HEK293 (cell line): ENCODE results near the gene SLC35A4.

Experiments
- CTCF ChIA-PET: fragments of 350-600 bp; formaldehyde crosslinking; extraction: SDS; loops from one replicate; lab custom pipeline; 2021; ENCODE audit warnings: antibody characterized with exemption; lab: Yijun Ruan, JAX
- POLR2A ChIA-PET: fragments of 300-600 bp; formaldehyde crosslinking; extraction: SDS; loops from one replicate; lab custom pipeline; 2020; ENCODE audit warnings: antibody characterized with exemption, inconsistent platforms; lab: Yijun Ruan, JAX
- H3K27ac ChIP-seq: fragments of 200-500 bp; sonication (Bioruptor generic); 2 replicates; pipeline ENCODE4 v1.5.1; 2014; ENCODE audit warnings: low read depth, low read length, control low read depth, inconsistent platforms; ENCODE audit errors: extremely low read depth
- H3K36me3 ChIP-seq, 2 experiments: fragments of 200-500 bp in 1 of 2; sonication (Bioruptor generic) in 1 of 2; 1 replicate in 1 of 2; 2 replicates in 1 of 2; pipeline ENCODE4 v1.5.1; 2014 to 2017; ENCODE audit warnings: inconsistent platforms in 2 of 2, low read length in 2 of 2; ENCODE audit not compliant: control insufficient read depth in 2 of 2, insufficient read depth in 1 of 2
- H3K4me1 ChIP-seq: fragments of 200-500 bp; sonication (Bioruptor generic); 2 replicates; pipeline ENCODE4 v1.5.1; 2014; ENCODE audit warnings: mild to moderate bottlenecking, low read length, inconsistent platforms; ENCODE audit not compliant: control insufficient read depth, insufficient read depth
- H3K4me3 ChIP-seq: 2 replicates; pipeline ENCODE4 v1.5.1; 2011; ENCODE audit warnings: low read depth, mild to moderate bottlenecking, control low read depth, low read length, moderate library complexity
- H3K9me3 ChIP-seq: fragments of 200-500 bp; sonication (Bioruptor generic); 2 replicates; pipeline ENCODE4 v1.5.1; 2014; ENCODE audit warnings: low read depth, low read length, inconsistent platforms; ENCODE audit not compliant: control insufficient read depth, insufficient read depth
- GLIS1 ChIP-seq: fragments of 450-650 bp; formaldehyde crosslinking; IDR thresholded peaks from 2 replicates; pipeline ENCODE4 v1.5.1; 2016; ENCODE audit warnings: missing biosample characterization, missing genetic modification characterization
- GLIS2 ChIP-seq: fragments of 450-650 bp; formaldehyde crosslinking; IDR thresholded peaks from 2 replicates; pipeline ENCODE4 v1.5.1; 2016; ENCODE audit warnings: missing biosample characterization, missing genetic modification characterization
- KLF1 ChIP-seq: fragments of 450-650 bp; formaldehyde crosslinking; IDR thresholded peaks from 2 replicates; pipeline ENCODE4 v1.5.1; 2016; ENCODE audit warnings: missing biosample characterization, missing genetic modification characterization
- KLF7 ChIP-seq: fragments of 450-650 bp; formaldehyde crosslinking; IDR thresholded peaks from 2 replicates; pipeline ENCODE4 v1.5.1; 2016; ENCODE audit warnings: missing biosample characterization, missing genetic modification characterization, borderline replicate concordance
- SCRT2 ChIP-seq: fragments of 450-650 bp; formaldehyde crosslinking; IDR thresholded peaks from 2 replicates; pipeline ENCODE4 v1.5.1; 2016; ENCODE audit warnings: missing biosample characterization, missing genetic modification characterization
- ZBTB7A ChIP-seq: fragments of 450-650 bp; formaldehyde crosslinking; IDR thresholded peaks from 2 replicates; pipeline ENCODE4 v1.5.1; 2016; ENCODE audit warnings: low read depth, missing biosample characterization, missing genetic modification characterization
- ZNF112 ChIP-seq: fragments of 450-650 bp; formaldehyde crosslinking; IDR thresholded peaks from 2 replicates; pipeline ENCODE4 v1.5.0; 2017; ENCODE audit warnings: missing biosample characterization, missing genetic modification characterization
- ZNF121 ChIP-seq: fragments of 450-650 bp; formaldehyde crosslinking; IDR thresholded peaks from 2 replicates; pipeline ENCODE4 v1.5.1; 2016; ENCODE audit warnings: missing biosample characterization, missing genetic modification characterization
- ZNF266 ChIP-seq: fragments of 450-650 bp; formaldehyde crosslinking; IDR thresholded peaks from 2 replicates; pipeline ENCODE4 v1.5.1; 2016; ENCODE audit warnings: missing biosample characterization, missing genetic modification characterization, low read depth
- ZNF350 ChIP-seq: fragments of 450-650 bp; formaldehyde crosslinking; IDR thresholded peaks from 2 replicates; pipeline ENCODE4 v1.5.0; 2017; ENCODE audit warnings: missing biosample characterization, mild to moderate bottlenecking, missing genetic modification characterization
- ZNF549 ChIP-seq: fragments of 450-650 bp; IDR thresholded peaks from 2 replicates; pipeline ENCODE4 v1.5.1; 2018; ENCODE audit warnings: missing biosample characterization, missing genetic modification characterization, mild to moderate bottlenecking, inconsistent platforms, moderate library complexity
- ZNF560 ChIP-seq: fragments of 450-650 bp; formaldehyde crosslinking; IDR thresholded peaks from 2 replicates; pipeline ENCODE4 v1.5.1; 2017; ENCODE audit warnings: missing biosample characterization, missing genetic modification characterization, borderline replicate concordance
- ZNF701 ChIP-seq: fragments of 450-650 bp; formaldehyde crosslinking; IDR thresholded peaks from 2 replicates; pipeline ENCODE4 v1.5.1; 2016; ENCODE audit warnings: missing biosample characterization, missing genetic modification characterization
- ZNF837 ChIP-seq: fragments of 450-650 bp; formaldehyde crosslinking; IDR thresholded peaks from 2 replicates; pipeline ENCODE4 v1.5.1; 2016; ENCODE audit warnings: missing biosample characterization, missing genetic modification characterization

The SLC35A4 gene

GRCh38 chr5:140544986-140545385, 19.6 kb upstream of the SLC35A4 start:
- Histone ChIP-seq H3K9me3 (no peaks in the 10 kb centered on the region), H3K27ac (no peak overlapping the region), H3K4me1 (no peaks in the 10 kb centered on the region), H3K4me3 (no peak overlapping the region), H3K36me3 (peaks cover 24 to 71% of the 10 kb centered on the region in 2 experiments)
- CTCF ChIA-PET, result no interaction called here
- POLR2A ChIA-PET, result no interaction called here
- no peak for TF ChIP-seq ZNF701 (tag by site-specific recombination)

- CTCF ChIA-PET, result interaction anchor here (0.6 kb wide), 2 partner anchors 311 to 473 kb away, joined by 4 to 5 read pairs; no protein-coding TSS in a partner anchor
Measured at GRCh38 chr5:140545606-140546005, 19.0 kb upstream of the SLC35A4 start.

GRCh38 chr5:140546851-140547507, 17.6 kb upstream of the SLC35A4 start:
- Histone ChIP-seq H3K36me3 (peaks cover 12 to 71% of the 10 kb centered on the region in 2 experiments), H3K27ac (no peak overlapping the region; the same call in 1 of the 2 replicates), H3K9me3 (no peaks in the 10 kb centered on the region), H3K4me3 (no peak overlapping the region), H3K4me1 (no peaks in the 10 kb centered on the region)
- ChIA-PET CTCF (interaction anchor here (0.7 to 1.6 kb wide), 2 partner anchors 88 to 148 kb away, joined by 3 to 4 read pairs; no protein-coding TSS in a partner anchor), POLR2A (interaction anchor here (0.6 to 2.9 kb wide), 3 partner anchors 11 to 32 kb away, joined by 3 to 15 read pairs (median 3); partner anchors contain the start of gene SRA1)
- TF ChIP-seq SCRT2 (tag by site-specific recombination) (no peak), ZNF837 (tag by site-specific recombination) (no peak), GLIS2 (no peak), KLF7 (no peak), ZBTB7A (no peak), ZNF266 (no peak)
- TF ChIP-seq, all 188 proteins: peak for 0

More at GRCh38 chr5:140545606-140546005, 19.0 kb upstream of the SLC35A4 start:
- peak; percentile 84 for TF ChIP-seq ZNF121 (tag by site-specific recombination)
- TF ChIP-seq ZNF549 (tag by site-specific recombination), result no peak
- TF ChIP-seq, all 188 proteins: peak for 1
- POLR2A ChIA-PET, result interaction anchor here (0.7 kb wide), 1 partner anchor 44 kb away, joined by 5 read pairs; no protein-coding TSS in a partner anchor
- H3K27ac ChIP-seq, result no peak overlapping the region
- H3K4me3 ChIP-seq, result no peak overlapping the region
- H3K9me3 ChIP-seq, result no peaks in the 10 kb centered on the region
- no peaks in the 10 kb centered on the region for H3K4me1 ChIP-seq
- peaks cover 18 to 71% of the 10 kb centered on the region in 2 experiments for H3K36me3 ChIP-seq

GRCh38 chr5:140547508-140548299, 16.9 kb upstream of the SLC35A4 start, which contains the start of gene EIF4EBP3:
Gene EIF4EBP3, plus strand, starts transcription at chr5:140547662. Its CDS starts 76 bp downstream, at chr5:140547738.
- ChIA-PET POLR2A (interaction anchor here (0.6 to 2.9 kb wide), 4 partner anchors 9 to 33 kb away, joined by 3 to 15 read pairs (median 3); partner anchors contain the start of gene SRA1), CTCF (interaction anchor here (0.5 to 1.6 kb wide), 3 partner anchors 87 to 186 kb away, joined by 3 to 4 read pairs (median 3); no protein-coding TSS in a partner anchor)
- peak; percentile 94 for TF ChIP-seq KLF1
- 0 out of 2 replicates have a peak, but pooled peaks have one; percentile 7 for TF ChIP-seq GLIS1
- no peak for TF ChIP-seq ZNF560
- H3K36me3 ChIP-seq, result peaks cover 9 to 71% of the 10 kb centered on the region in 2 experiments
- H3K9me3 ChIP-seq, result no peaks in the 10 kb centered on the region
- no peak within 1 kb of the TSS for H3K4me3 ChIP-seq
- H3K4me1 ChIP-seq, result no peaks in the 10 kb centered on the region
- H3K27ac ChIP-seq, result no peak within 1 kb of the TSS; the same call in 1 of the 2 replicates

GRCh38 chr5:140548300-140548688, 16.3 kb upstream of the SLC35A4 start:
- CTCF ChIA-PET, result interaction anchor here (0.5 to 1.6 kb wide), 2 partner anchors 87 to 187 kb away, joined by 3 to 4 read pairs; no protein-coding TSS in a partner anchor
- H3K36me3 ChIP-seq, result peaks cover 9 to 73% of the 10 kb centered on the region in 2 experiments
- POLR2A ChIA-PET, result interaction anchor here (1.0 to 2.9 kb wide), 2 partner anchors 9 to 99 kb away, joined by 11 to 15 read pairs; partner anchors contain the start of genes IK, NDUFA2 and SRA1

More at GRCh38 chr5:140548300-140548688, 16.3 kb upstream of the SLC35A4 start:
- no peak for TF ChIP-seq ZNF350 (tag by site-specific recombination)
- no peak for TF ChIP-seq ZNF112 (tag by site-specific recombination)
- H3K9me3 ChIP-seq, result no peaks in the 10 kb centered on the region
- no peak overlapping the region for H3K4me3 ChIP-seq
- H3K4me1 ChIP-seq, result no peaks in the 10 kb centered on the region
- no peak overlapping the region for H3K27ac ChIP-seq
